ENCODE measurements around the gene PCK2. TPM values are rescaled to one million over a fixed set of nuclear protein-coding genes. Genes with fewer than 3 reads are reported as not detected.

The PCK2 gene
- 20.1 and 38.3 TPM in 2 replicates for total RNA-seq

DNA sequence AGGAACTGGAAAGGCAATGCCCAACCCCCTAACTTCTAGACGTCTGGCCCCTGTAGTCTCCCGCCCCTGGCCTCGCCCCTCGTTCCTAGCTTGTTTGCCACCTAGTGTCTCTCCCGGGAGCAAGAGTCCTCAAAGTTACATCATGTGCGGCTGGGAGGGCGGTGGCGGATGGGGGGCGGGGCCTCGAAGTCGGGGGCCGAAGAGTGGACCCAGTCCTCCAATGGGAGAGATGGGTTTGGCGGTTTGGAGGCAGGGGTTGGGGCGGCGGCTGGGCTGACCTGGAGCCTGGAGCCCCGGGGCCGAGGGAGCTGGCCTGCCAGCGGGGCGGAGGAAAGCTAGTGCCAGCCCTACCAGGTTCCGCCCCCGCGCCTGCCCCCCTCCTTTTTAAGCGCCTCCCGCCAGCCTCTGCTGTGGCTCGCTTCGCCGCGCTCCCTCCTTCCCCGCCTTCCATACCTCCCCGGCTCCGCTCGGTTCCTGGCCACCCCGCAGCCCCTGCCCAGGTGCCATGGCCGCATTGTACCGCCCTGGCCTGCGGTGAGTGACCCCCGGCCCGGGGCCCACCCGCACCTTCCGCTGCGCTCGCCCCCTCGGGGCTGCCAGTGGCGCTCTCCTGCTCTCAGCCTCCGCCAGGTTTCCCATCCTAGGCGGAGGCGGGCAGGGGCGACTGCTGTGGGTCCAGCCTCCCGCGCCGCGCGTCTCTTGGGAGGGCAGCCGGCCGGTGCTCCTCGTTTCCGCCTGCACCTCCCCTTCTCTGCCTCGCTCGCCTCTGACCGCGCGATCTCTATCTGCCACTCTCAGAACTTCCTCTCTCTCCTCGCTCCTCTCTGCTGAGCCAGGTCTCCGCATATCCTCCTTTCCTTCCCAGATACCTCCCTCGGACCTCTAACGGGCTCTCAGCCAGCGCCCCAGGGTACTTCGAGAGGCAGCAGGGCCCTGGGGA lies at the start of gene PCK2:
Gene PCK2 (plus strand): TSS at position 411 of the 940 bp plus-strand sequence. CDS start 95 bp downstream, at position 506.

GRCh38 chr14:24051789-24052655 lies 42.1 kb upstream of the PCK2 start, which contains the start of gene CARMIL3:
Gene CARMIL3, plus strand, starts transcription at chr14:24052009. Its CDS starts 145 bp downstream, at chr14:24052154.

GRCh38 chr14:24071144-24071697 lies 22.9 kb upstream of the PCK2 start, which contains the start of gene CPNE6:
Gene CPNE6, plus strand, starts transcription at chr14:24071562. Its CDS starts 1,375 bp downstream, at chr14:24072937.

GRCh38 chr14:24114532-24115421 lies 20.7 kb downstream of the PCK2 start, which contains the start of the genes DCAF11 and NRL:
Gene DCAF11, plus strand, starts transcription at chr14:24114777. Its CDS starts 818 bp downstream, at chr14:24115595.
Gene NRL, minus strand, starts transcription at chr14:24114949. Its CDS starts 32,101 bp downstream, at chr14:24082848.

GRCh38 chr14:24130380-24130716 lies 36.2 kb downstream of the PCK2 start, which contains the start of gene FITM1:
Gene FITM1, plus strand, starts transcription at chr14:24130659. Its CDS starts 905 bp downstream, at chr14:24131564.

GRCh38 chr14:24135834-24136683 lies 41.9 kb downstream of the PCK2 start, which contains the start of gene PSME1:
Gene PSME1, plus strand, starts transcription at chr14:24136194. Its CDS starts 69 bp downstream, at chr14:24136263.

DNA sequence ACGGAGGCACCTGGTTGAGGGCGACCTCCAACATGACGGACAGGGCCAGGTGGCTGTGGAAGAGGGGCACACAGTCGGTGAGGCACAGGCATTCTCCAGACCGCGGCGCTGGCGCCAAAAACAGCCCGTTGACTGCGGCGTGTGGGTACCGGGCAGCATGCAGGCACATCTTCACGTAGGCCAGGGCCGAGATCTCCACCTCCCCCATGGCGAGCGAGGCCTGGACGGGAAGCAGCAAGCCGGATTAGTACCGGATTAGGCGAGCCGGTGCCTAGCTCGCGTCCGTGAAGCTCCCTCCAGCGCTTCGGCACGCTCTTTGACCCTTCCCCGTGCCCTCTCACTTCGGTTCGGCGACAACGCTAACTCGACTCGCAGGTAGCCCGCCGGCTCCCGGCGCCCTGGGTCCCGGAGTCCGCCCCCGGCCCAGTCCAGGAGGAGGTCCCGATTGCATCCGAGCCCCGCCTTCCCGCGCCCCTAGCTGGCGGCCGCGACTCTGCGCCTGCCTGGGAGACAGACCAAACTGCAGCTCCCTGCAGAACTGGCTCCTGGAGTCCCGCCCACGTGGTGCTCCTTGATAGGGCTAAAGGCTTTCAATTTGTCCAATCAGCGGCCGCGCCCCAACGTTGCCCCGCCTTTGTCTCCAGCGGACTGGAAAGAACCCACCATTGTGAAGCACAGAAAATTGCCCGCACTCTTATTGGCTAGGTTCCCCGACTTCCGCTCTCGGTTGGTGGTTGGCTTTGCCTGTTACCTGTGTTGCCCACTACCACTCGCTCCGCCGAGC lies 47.2 kb downstream of the PCK2 start, which contains the start of gene EMC9:
Gene EMC9 (minus strand): TSS at position 495 of the 784 bp plus-strand sequence. CDS start 287 bp downstream, at position 208.

DNA sequence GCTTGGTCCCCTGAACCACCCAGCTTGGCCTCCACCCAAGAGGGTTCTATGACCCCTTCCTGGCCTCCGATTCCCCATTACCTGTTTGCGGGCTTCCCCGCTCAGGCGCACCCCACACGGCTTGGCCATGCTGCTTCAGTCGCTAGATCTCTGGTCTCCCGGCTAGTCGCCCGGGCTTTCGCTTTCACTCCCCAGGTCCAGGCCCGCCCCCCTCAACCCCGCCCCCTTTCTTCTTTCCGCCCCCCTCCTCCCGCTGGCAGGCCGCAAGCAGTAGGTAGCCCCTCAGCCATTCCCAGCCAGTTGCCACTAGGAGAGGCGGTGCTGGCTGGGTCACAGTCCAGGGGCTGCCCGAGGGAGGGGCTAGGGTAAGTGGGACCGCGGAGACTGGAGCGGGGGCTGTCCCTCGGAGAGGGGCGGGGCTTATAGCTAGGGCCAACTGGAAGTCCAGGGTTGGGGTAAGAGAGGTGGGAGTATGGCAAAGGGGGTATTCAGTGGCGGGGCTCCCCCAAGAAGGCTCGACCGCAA lies 52.4 kb downstream of the PCK2 start, which contains the start of gene PSME2:
Gene PSME2 (minus strand): TSS at position 158 of the 525 bp plus-strand sequence. CDS start 29 bp downstream, at position 129.

DNA sequence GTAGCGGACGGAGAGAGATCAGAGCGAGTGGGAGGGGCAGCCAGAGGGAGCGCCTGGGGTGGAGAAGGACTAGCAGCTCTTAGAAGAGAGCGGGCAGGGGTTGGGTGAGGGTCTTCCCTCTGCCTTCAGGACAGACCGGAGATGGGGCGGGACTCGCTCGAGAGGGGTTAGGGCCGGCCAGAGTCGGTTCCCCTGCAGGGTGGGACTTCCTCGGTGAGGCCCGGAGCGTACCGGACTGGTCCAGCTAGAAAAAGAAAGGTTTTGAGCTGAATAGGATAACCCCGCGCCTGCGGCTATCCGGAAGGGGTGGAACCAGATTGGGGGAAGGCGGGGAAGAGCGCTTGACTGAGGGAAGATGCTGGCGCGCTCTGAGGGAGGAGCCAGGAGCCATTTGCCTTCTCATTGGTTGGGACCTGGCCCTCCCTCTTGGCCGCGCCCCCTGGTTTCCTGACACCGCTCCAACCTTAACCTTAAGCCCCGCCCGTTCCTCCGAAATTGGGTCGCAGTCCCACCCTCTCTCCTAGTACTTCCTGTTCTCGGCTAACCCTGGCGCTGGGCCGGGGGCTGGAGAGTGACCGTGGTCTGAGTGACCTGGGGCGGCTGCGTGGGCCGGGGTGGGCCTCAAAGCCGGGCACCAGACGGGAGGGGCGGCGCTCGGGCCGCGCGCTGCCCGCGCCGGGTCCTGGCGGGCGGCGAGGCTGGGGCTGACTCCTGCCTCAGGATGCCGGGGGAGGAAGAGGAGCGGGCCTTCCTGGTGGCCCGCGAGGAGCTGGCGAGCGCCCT lies 53.1 kb downstream of the PCK2 start, which contains the start of gene RNF31:
Gene RNF31 (plus strand): TSS at position 521 of the 783 bp plus-strand sequence. CDS start 201 bp downstream, at position 722.

Other genes starting within 250 kb of the PCK2 start
- gene DHRS4, start 140.5 kb upstream of the PCK2 start, total RNA-seq, result 49.8 and 69.3 TPM in 2 replicates
- gene DHRS4L2, start 105.4 kb upstream of the PCK2 start, total RNA-seq, result 13.9 and 16.8 TPM in 2 replicates
- under 0.01 TPM in 2 replicates for gene CARMIL3, start 42.3 kb upstream of the PCK2 start, total RNA-seq
- gene CPNE6, start 22.7 kb upstream of the PCK2 start, total RNA-seq, result not detected in 2 replicates
- gene DCAF11, start 20.5 kb downstream of the PCK2 start, total RNA-seq, result 50.9 and 53.0 TPM in 2 replicates
- gene NRL, start 20.6 kb downstream of the PCK2 start, total RNA-seq, result 0.28 and 0.46 TPM in 2 replicates
- under 0.01 TPM in 1 of 2 replicates, not detected in the other for gene FITM1, start 36.3 kb downstream of the PCK2 start, total RNA-seq
- 104 and 134 TPM in 2 replicates for gene PSME1, start 41.9 kb downstream of the PCK2 start, total RNA-seq
- 17.4 and 17.8 TPM in 2 replicates for gene EMC9, start 47.3 kb downstream of the PCK2 start, total RNA-seq
- 83.8 and 104 TPM in 2 replicates for gene PSME2, start 52.3 kb downstream of the PCK2 start, total RNA-seq
- gene RNF31, start 53.2 kb downstream of the PCK2 start, total RNA-seq, result 25.0 and 32.0 TPM in 2 replicates
- gene IRF9, start 67.0 kb downstream of the PCK2 start, total RNA-seq, result 65.7 and 69.2 TPM in 2 replicates
- 0.85 and 1.2 TPM in 2 replicates for gene REC8, start 77.8 kb downstream of the PCK2 start, total RNA-seq
- 27.4 and 27.8 TPM in 2 replicates for gene IPO4, start 94.5 kb downstream of the PCK2 start, total RNA-seq
- 50.9 and 58.4 TPM in 2 replicates for gene TM9SF1, start 101.1 kb downstream of the PCK2 start, total RNA-seq
- 0.14 and 0.28 TPM in 2 replicates for gene TSSK4, start 111.4 kb downstream of the PCK2 start, total RNA-seq
- gene CHMP4A, start 119.2 kb downstream of the PCK2 start, total RNA-seq, result 19.7 and 20.3 TPM in 2 replicates
- 16.2 and 17.7 TPM in 2 replicates for gene MDP1, start 121.8 kb downstream of the PCK2 start, total RNA-seq
- gene NEDD8, start 138.1 kb downstream of the PCK2 start, total RNA-seq, result 226 and 239 TPM in 2 replicates
- 123 and 126 TPM in 2 replicates for gene GMPR2, start 138.6 kb downstream of the PCK2 start, total RNA-seq
- 37.0 and 42.7 TPM in 2 replicates for gene TINF2, start 148.3 kb downstream of the PCK2 start, total RNA-seq
- 0.71 and 1.6 TPM in 2 replicates for gene TGM1, start 168.9 kb downstream of the PCK2 start, total RNA-seq
- 16.6 and 20.1 TPM in 2 replicates for gene RABGGTA, start 177.3 kb downstream of the PCK2 start, total RNA-seq
- gene DHRS1, start 205.5 kb downstream of the PCK2 start, total RNA-seq, result 7.2 and 10.5 TPM in 2 replicates
- 14.2 and 17.1 TPM in 2 replicates for gene NOP9, start 205.5 kb downstream of the PCK2 start, total RNA-seq
- 1.00 and 1.8 TPM in 2 replicates for gene CIDEB, start 213.7 kb downstream of the PCK2 start, total RNA-seq
- 1.6 and 2.7 TPM in 2 replicates for gene LTB4R2, start 215.8 kb downstream of the PCK2 start, total RNA-seq
- 0.71 and 1.9 TPM in 2 replicates for gene LTB4R, start 217.2 kb downstream of the PCK2 start, total RNA-seq
- gene ADCY4, start 240.8 kb downstream of the PCK2 start, total RNA-seq, result 3.4 and 5.3 TPM in 2 replicates
- gene RIPK3, start 245.7 kb downstream of the PCK2 start, total RNA-seq, result 2.5 and 2.8 TPM in 2 replicates